Progenitor cell of endocrine pancreas (in vitro differentiated cells): ENCODE results near the gene TBL1X. TPM values are rescaled to one million over a fixed set of nuclear protein-coding genes. Genes with fewer than 3 reads are reported as not detected.

Source experiments
- DNase-seq: peaks from one replicate; pipeline ENCODE4 v3.0.0; 2021; ENCODE audit warnings: low spot score; ENCODE audit not compliant: unreplicated experiment
- H3K27ac Mint-ChIP-seq: 2 replicates; pipeline ENCODE4 v1.8.0; 2021; ENCODE audit warnings: mild to moderate bottlenecking, moderate library complexity, mixed read lengths
- H3K27me3 Mint-ChIP-seq: 2 replicates; pipeline ENCODE4 v1.8.0; 2021; ENCODE audit warnings: mixed read lengths
- H3K36me3 Mint-ChIP-seq: 2 replicates; pipeline ENCODE4 v1.8.0; 2022; ENCODE audit warnings: mixed read lengths; ENCODE audit not compliant: insufficient read depth
- H3K4me1 Mint-ChIP-seq: 2 replicates; pipeline ENCODE4 v1.8.0; 2021; ENCODE audit warnings: low read depth, mixed read lengths
- H3K4me3 Mint-ChIP-seq: 2 replicates; pipeline ENCODE4 v1.8.0; 2021; ENCODE audit warnings: low read depth, mild to moderate bottlenecking, moderate library complexity, mixed read lengths
- H3K9me3 Mint-ChIP-seq: 2 replicates; pipeline ENCODE4 v1.8.0; 2021; ENCODE audit warnings: low read depth, mixed read lengths
- total RNA-seq: library from RNA; stranded (reverse); gene quantifications from 2 replicates; pipeline ENCODE4 v1.2.1, GENCODE V29; 2021
- TF ChIP-seq, protein P1 (sequence below): fragments of 200-600 bp; sonication (generic); IDR thresholded peaks from one replicate; pipeline ENCODE4 v1.5.0; 2021; ENCODE audit warnings: antibody characterized with exemption, mild to moderate bottlenecking; ENCODE audit not compliant: unreplicated experiment

TBL1X gene
- total RNA-seq, 1 donor from 2014 or later, result 42.7 TPM

DNA sequence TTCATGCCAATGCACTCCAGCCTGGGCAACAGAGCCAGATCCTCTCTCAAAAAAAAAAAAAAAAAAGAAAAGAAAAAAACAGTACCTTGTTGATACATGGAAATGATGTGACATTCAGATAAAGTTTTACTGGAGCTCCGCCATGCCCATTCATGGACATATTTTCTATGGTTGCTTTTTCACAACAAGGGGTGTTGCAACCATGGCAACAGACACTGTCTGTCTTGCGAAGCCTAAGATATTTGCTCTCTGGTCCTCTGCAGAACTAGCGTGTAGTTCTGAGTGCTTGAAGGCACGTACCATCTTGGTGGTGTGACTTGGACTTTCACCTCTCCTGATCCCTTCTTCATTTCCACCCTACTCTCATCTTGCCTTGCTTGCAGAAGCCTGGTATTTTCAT, 53.2 kb downstream of the TBL1X start:
- TF ChIP-seq, protein P1, sequence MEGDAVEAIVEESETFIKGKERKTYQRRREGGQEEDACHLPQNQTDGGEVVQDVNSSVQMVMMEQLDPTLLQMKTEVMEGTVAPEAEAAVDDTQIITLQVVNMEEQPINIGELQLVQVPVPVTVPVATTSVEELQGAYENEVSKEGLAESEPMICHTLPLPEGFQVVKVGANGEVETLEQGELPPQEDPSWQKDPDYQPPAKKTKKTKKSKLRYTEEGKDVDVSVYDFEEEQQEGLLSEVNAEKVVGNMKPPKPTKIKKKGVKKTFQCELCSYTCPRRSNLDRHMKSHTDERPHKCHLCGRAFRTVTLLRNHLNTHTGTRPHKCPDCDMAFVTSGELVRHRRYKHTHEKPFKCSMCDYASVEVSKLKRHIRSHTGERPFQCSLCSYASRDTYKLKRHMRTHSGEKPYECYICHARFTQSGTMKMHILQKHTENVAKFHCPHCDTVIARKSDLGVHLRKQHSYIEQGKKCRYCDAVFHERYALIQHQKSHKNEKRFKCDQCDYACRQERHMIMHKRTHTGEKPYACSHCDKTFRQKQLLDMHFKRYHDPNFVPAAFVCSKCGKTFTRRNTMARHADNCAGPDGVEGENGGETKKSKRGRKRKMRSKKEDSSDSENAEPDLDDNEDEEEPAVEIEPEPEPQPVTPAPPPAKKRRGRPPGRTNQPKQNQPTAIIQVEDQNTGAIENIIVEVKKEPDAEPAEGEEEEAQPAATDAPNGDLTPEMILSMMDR, result no peak
- Mint-ChIP-seq H3K4me1 (peaks cover 27% of the 10 kb centered on the region), H3K9me3 (peaks cover 29% of the 10 kb centered on the region), H3K36me3 (peaks cover 9% of the 10 kb centered on the region), H3K27me3 (no peaks in the 10 kb centered on the region), H3K27ac (no peak overlapping the region), H3K4me3 (no peak overlapping the region)
- no peak for DNase-seq

DNA sequence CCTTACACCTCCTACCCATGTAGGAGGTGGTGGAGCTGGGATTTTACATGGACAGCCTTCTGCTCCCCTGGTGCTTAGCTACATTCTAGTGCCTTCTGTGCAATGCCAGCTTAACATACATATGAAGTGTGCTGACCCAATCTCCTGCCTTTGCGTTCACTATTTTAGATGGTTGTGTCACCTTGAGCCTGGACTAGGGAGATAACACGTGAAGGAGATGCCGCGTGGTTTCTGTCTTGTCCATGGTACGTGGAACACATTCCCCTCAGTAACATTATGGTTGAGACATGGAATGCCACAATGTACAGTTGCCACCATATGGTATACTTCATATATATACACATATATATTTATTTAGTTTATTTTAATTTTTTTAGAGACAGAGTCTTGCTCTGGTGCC, 54.0 kb downstream of the TBL1X start:
- no peak for DNase-seq
- Mint-ChIP-seq H3K27ac (no peak overlapping the region), H3K9me3 (peaks cover 23% of the 10 kb centered on the region), H3K4me1 (peaks cover 27% of the 10 kb centered on the region), H3K27me3 (no peaks in the 10 kb centered on the region), H3K36me3 (peaks cover 4% of the 10 kb centered on the region), H3K4me3 (no peak overlapping the region)
- TF ChIP-seq, protein P1, result no peak

DNA sequence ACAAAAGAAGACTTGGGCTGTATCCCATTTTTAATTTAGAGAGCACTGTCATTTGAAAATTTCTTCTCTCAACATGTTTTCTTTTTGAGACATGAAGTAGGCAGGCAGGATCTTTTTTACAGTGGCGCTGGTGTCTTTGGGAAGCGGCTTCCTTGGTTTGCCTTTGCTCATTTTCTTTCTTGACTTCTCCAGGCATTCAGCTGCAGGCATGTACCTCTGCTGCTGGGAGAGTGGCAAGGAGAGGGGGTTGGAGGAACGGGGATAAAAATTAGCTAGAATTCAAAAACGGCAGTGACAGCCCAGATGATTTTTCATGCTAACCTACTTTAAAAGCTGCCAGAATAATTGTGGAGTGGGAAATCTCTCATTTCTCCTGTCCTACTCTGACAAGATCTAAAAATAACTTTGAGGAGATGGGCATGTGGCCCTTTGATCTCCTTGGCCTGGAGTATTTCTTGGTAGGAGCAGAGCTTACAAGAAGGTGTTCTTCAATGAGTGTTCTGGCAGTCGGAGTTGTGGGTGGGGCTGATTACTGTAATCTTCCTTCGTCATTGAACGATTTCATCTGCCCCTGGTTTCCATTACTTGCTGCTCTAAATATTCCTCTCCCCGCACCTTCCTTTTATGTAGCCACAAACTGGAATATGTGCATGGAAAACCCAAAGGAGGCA, 54.8 kb downstream of the TBL1X start:
- H3K36me3 Mint-ChIP-seq, result peaks cover 2% of the 10 kb centered on the region
- no peak for DNase-seq
- no peak overlapping the region for H3K4me3 Mint-ChIP-seq
- H3K9me3 Mint-ChIP-seq, result peaks cover 20% of the 10 kb centered on the region
- H3K27ac Mint-ChIP-seq, result no peak overlapping the region
- no peaks in the 10 kb centered on the region for H3K27me3 Mint-ChIP-seq
- TF ChIP-seq, protein P1, result no peak
- H3K4me1 Mint-ChIP-seq, result peaks cover 24% of the 10 kb centered on the region

DNA sequence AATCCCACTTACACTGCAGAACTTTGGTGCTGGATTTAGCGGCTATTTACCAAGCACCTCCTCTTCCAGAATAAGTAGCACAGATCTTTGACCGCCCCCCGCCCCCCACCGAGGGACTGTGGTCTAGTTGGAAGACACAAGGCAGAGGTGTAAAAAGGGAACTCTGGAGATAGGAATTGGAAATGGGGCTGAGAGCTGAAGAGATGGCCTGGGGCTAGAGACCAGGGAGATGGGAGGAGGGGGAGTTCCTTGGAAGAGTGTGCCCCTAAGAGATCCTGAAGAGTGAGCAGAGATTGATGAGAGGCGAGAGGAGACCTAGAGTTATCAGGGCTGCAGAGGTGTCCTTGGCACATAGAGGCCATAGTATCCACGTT, 55.3 kb downstream of the TBL1X start:
- no peak for DNase-seq
- Mint-ChIP-seq H3K9me3 (peaks cover 15% of the 10 kb centered on the region), H3K27ac (peak overlapping the region; percentile 47), H3K27me3 (no peaks in the 10 kb centered on the region), H3K4me1 (peaks cover 23% of the 10 kb centered on the region), H3K4me3 (no peak overlapping the region), H3K36me3 (peaks cover under 1% of the 10 kb centered on the region)
- TF ChIP-seq, protein P1, result no peak

DNA sequence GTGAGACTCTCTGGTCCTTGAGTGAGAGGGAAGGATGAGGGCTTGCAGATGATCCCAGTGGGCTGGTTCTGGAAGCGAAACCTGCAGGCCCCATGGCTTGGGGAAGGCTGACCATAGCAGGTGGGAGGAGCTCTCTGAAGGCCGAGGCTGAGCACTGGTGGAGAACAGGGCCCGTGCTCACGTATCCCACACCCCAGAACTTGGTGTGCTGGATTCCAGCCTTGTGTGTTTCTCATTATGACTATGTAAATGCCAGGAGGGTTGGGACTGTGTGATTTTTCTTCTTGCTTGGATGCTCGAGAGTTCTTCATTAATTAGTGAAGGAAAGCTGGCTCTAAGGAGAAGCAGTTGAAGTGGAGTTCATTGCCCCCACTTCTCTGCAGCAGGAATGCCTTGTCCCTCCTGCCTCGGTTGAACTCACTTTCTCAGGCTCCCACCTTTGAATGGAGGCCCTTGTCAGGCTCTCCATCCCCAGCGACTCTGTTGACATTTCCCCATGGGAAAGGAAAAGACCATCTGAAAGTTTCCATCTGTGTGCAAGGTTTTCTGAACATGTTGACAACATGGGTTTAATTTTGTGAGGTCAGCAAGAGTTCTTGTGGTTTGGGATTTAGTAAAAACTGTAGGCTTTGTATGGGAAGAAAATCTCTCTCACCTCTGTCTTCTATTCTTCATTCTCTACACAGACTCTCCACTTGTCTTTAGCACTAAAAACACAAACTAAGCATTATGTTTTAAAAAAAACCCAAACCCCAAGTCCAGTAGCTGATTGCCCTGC, 57.7 kb downstream of the TBL1X start:
- H3K36me3 Mint-ChIP-seq, result no peaks in the 10 kb centered on the region
- TF ChIP-seq, protein P1, result no peak
- peaks cover 18% of the 10 kb centered on the region for H3K4me1 Mint-ChIP-seq
- no peak overlapping the region for H3K4me3 Mint-ChIP-seq
- no peaks in the 10 kb centered on the region for H3K27me3 Mint-ChIP-seq
- H3K27ac Mint-ChIP-seq, result no peak overlapping the region
- no peak for DNase-seq
- H3K9me3 Mint-ChIP-seq, result peaks cover 12% of the 10 kb centered on the region
